Heart left ventricle (tissue), 13 donors: ENCODE results near the gene NPY1R.

Experiments
- POLR2A ChIP-seq, 2 donors: fragments of 450-650 bp; IDR thresholded peaks; one replicate each; pipeline ENCODE4 v1.6.1; 2017; ENCODE audit warnings: antibody characterized with exemption in 2 of 2, mild to moderate bottlenecking in 2 of 2, moderate library complexity in 2 of 2
- TF ChIP-seq, protein P1 (sequence below), 12 donors: fragments of 200-600 bp; sonication (generic) in 4 of 12; IDR thresholded peaks; one replicate each; pipeline versions ENCODE4 v1.5.0 to v1.8.0; 2018 to 2022; ENCODE audit warnings: antibody characterized with exemption in 12 of 12, mild to moderate bottlenecking in 5 of 12
- donor health status: ischemic (EF 13 %, LVEDD 7.1; RV severe dilation, severe dysfunction).
- donor health status: DM: no; HTN: yes; CAD: no.
- donor health status: DM: no; HTN: no; CAD: no.
- donor health status: ischemic (EF 25% LVEDD 6.9; RV normal size, moderate dysfunction).
- donor health status: ischemic (EF 25% LVEDD 5.7; RV mildly dilated, moderate dysfunction).
- donor health status: ischemic (EF 35%, LVEDD 5.7; RV mildly dilated, moderate dysfunction).
- donor health status: nonischemic (EF 11% LVEDD 7.7; RV severe dilation, severe dysfunction).
- donor health status: DM: yes; HTN: yes; CAD: no.
- donor health status: PGD.
- donor health status: ischemic (EF 29% LVEDD 5.4; RV normal size, mild dysfunction).
- donor health status: nonischemic (EF 23%, LVEDD 6.1; RV moderate dilation, normal function).

DNA sequence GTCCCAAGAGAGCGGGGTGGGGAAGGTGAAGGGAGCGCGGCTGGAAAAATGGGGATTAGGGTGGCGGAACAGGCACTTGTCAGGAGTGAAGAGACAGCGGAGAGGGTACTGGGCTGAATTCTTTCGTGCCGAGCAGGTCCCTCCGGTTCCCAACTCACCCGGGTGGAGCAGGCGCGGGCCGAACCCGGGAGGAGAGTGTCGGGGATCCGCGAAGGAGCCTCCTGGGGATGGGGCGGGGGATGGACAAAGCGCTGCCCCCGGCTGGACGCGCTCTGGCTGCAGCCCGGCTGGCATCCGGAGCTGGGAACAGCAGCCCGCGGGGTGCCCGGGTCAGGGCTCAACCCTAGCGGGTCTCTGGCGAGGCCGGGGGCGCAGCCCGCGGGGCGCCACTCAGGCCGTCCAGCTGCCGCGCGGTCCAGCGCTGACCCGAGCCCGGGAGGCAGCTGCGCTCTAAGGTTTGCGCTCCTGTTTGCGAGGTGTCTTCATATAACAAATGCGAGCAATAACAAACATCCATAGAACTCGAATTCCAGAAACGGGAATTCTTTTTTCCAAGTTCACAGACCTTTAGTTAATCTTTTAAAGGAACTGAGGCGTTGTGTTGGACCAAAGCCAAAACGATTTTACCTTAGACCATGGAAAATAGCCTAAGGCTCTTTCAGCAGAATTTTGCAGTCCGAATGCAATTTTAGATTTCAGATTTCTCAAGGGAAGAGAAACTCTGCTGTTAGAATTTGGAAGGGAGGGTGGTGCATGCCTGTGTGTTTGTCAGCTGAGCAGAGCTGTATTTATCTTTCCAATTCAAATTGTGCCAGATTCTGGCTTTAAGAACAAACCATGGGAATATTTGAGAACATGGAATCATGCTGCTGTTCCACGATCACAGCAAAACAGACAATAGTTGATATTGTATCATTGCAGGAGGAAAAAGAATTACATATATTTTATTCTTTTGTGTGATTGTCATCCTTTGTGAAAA is 12.0 kb upstream of the NPY1R start:
- TF ChIP-seq, protein P1, sequence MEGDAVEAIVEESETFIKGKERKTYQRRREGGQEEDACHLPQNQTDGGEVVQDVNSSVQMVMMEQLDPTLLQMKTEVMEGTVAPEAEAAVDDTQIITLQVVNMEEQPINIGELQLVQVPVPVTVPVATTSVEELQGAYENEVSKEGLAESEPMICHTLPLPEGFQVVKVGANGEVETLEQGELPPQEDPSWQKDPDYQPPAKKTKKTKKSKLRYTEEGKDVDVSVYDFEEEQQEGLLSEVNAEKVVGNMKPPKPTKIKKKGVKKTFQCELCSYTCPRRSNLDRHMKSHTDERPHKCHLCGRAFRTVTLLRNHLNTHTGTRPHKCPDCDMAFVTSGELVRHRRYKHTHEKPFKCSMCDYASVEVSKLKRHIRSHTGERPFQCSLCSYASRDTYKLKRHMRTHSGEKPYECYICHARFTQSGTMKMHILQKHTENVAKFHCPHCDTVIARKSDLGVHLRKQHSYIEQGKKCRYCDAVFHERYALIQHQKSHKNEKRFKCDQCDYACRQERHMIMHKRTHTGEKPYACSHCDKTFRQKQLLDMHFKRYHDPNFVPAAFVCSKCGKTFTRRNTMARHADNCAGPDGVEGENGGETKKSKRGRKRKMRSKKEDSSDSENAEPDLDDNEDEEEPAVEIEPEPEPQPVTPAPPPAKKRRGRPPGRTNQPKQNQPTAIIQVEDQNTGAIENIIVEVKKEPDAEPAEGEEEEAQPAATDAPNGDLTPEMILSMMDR (IDR thresholded peaks at IDR 0.05), result no peak
- TF ChIP-seq POLR2A (IDR thresholded peaks at IDR 0.05), result no peak
